Activated T-helper 1 cell treated with Interleukin-2 at 50 U/mL for 16 hours (primary cell): Measurements from ENCODE around the gene AP3M1.

Experiments
- DNase-seq: peaks from one replicate; pipeline ENCODE4 v3.0.0-alpha.2; 2020; ENCODE audit warnings: low read depth

AP3M1 gene

GRCh38 chr10:74114041-74114448, 36.6 kb downstream of the AP3M1 start:
- no peak for DNase-seq

- DNase-seq = no peak
Measured at GRCh38 chr10:74113546-74113945, 37.1 kb downstream of the AP3M1 start.

- no peak for DNase-seq
Measured at GRCh38 chr10:74111799-74112198, 38.8 kb downstream of the AP3M1 start.

GRCh38 chr10:74110120-74110519, 40.5 kb downstream of the AP3M1 start:
- DNase-seq = no peak

GRCh38 chr10:74109452-74109851, 41.2 kb downstream of the AP3M1 start:
- no peak for DNase-seq

GRCh38 chr10:74107391-74107790, 43.2 kb downstream of the AP3M1 start:
- no peak for DNase-seq

GRCh38 chr10:74104996-74105395, 45.6 kb downstream of the AP3M1 start:
- no peak for DNase-seq

GRCh38 chr10:74104480-74104879, 46.1 kb downstream of the AP3M1 start:
- DNase-seq = no peak

GRCh38 chr10:74103560-74104258, 46.9 kb downstream of the AP3M1 start:
- no peak for DNase-seq

GRCh38 chr10:74099836-74100235, 50.8 kb downstream of the AP3M1 start:
- DNase-seq = no peak

- DNase-seq = no peak
Measured at GRCh38 chr10:74099420-74099819, 51.2 kb downstream of the AP3M1 start.

- DNase-seq = no peak
Measured at GRCh38 chr10:74097776-74098175, 52.9 kb downstream of the AP3M1 start.

- DNase-seq = no peak
Measured at GRCh38 chr10:74096777-74097176, 53.9 kb downstream of the AP3M1 start.

GRCh38 chr10:74094231-74094630, 56.4 kb downstream of the AP3M1 start:
- no peak for DNase-seq

- DNase-seq = no peak
Measured at GRCh38 chr10:74093530-74094164, 57.0 kb downstream of the AP3M1 start.

- no peak for DNase-seq
Measured at GRCh38 chr10:74092372-74092771, 58.3 kb downstream of the AP3M1 start.

GRCh38 chr10:74088722-74089121, 61.9 kb downstream of the AP3M1 start:
- no peak for DNase-seq

GRCh38 chr10:74086317-74086716, 64.3 kb downstream of the AP3M1 start:
- DNase-seq = no peak

GRCh38 chr10:74084955-74085354, 65.7 kb downstream of the AP3M1 start:
- no peak for DNase-seq

- no peak for DNase-seq
Measured at GRCh38 chr10:74083304-74083703, 67.3 kb downstream of the AP3M1 start.

- DNase-seq = no peak
Measured at GRCh38 chr10:74081941-74082718, 68.5 kb downstream of the AP3M1 start.

GRCh38 chr10:74081192-74081803, 69.3 kb downstream of the AP3M1 start:
- peak; percentile 17 for DNase-seq
